Stimulated activated CD8-positive, alpha-beta memory T cell treated with anti-CD3 and anti-CD28 coated beads, Interleukin-12 subunit alpha, Interleukin-12 subunit beta, amount 100 ng/mL, for 24 hours (primary cell): ENCODE data around the gene CALML6.

Experiments
- DNase-seq: peaks from one replicate; pipeline ENCODE4 v3.0.0-alpha.2; 2020; ENCODE audit errors: extremely low read depth

Gene CALML6

GRCh38 chr1:1965546-1965945 lies 50.5 kb downstream of the CALML6 start:
- DNase-seq, result no peak

GRCh38 chr1:1966071-1966740 lies 51.1 kb downstream of the CALML6 start:
- no peak for DNase-seq
